Measurements from ENCODE around the gene SNED1. TPM values are rescaled to one million over a fixed set of nuclear protein-coding genes. Genes with fewer than 3 reads are reported as not detected.

SNED1 gene
- total RNA-seq, 2 experiments from 2014 or later: 2.8 to 13.6 TPM

GRCh38 chr2:240995041-240996021, 3.1 kb upstream of the SNED1 start:
- H3K36me3 ChIP-seq (ENCODE audit: insufficient read depth, low read length): no peaks in the 10 kb centered on the region
- TF ChIP-seq EZH2phosphoT487 (IDR thresholded peaks at IDR 0.05; ENCODE audit: borderline replicate concordance, low read depth, low read length): no peak
- TF ChIP-seq CTCF (conservative IDR thresholded peaks at IDR 0.05; ENCODE audit: low read length): no peak
- no peak overlapping the region for H2AFZ ChIP-seq (ENCODE audit: low read length)
- no TSS peak for BruUV-seq (replicated peaks)
- POLR2A ChIA-PET: interaction anchor here (0.7 kb wide), 1 partner anchor 106 kb away, joined by 3 read pairs; no protein-coding TSS in a partner anchor
- H3K4me3 ChIP-seq (ENCODE audit: low read depth, low read length, poor library complexity, severe bottlenecking): no peak overlapping the region
- no peak overlapping the region for H3K4me2 ChIP-seq (ENCODE audit: low read length)
- no peaks in the 10 kb centered on the region for H3K9me2 ChIP-seq (ENCODE audit: insufficient read depth, low read length)
- no peak overlapping the region for H3K27ac ChIP-seq (ENCODE audit: low read depth, low read length, poor library complexity, severe bottlenecking)
- DNase-seq (ENCODE audit: low spot score): no peak
- no peaks in the 10 kb centered on the region for H4K20me1 ChIP-seq (ENCODE audit: insufficient read depth, low read length)
- no peaks in the 10 kb centered on the region for H3K9me3 ChIP-seq (ENCODE audit: low read length)
- no peaks in the 10 kb centered on the region for H3K79me2 ChIP-seq (ENCODE audit: insufficient read depth, low read depth, low read length)
- no peaks in the 10 kb centered on the region for H3K4me1 ChIP-seq (ENCODE audit: insufficient read depth, low read length, poor library complexity, severe bottlenecking)
- CTCF ChIA-PET (ENCODE audit: unreplicated experiment): no interaction called here
- intact Hi-C loops (cut with micrococcal nuclease; ENCODE audit: unreplicated experiment): no loop called here

- intact Hi-C loops (cut with micrococcal nuclease; ENCODE audit: unreplicated experiment): no loop called here
- TF ChIP-seq EZH2phosphoT487 (IDR thresholded peaks at IDR 0.05; ENCODE audit: borderline replicate concordance, low read depth, low read length): no peak
- no peak for TF ChIP-seq CTCF (conservative IDR thresholded peaks at IDR 0.05; ENCODE audit: low read length)
- Histone ChIP-seq H3K9me3 (ENCODE audit: low read length) (no peaks in the 10 kb centered on the region), H3K9me2 (ENCODE audit: insufficient read depth, low read length) (no peaks in the 10 kb centered on the region), H3K79me2 (ENCODE audit: insufficient read depth, low read depth, low read length) (no peaks in the 10 kb centered on the region), H2AFZ (ENCODE audit: low read length) (no peak overlapping the region), H3K4me2 (ENCODE audit: low read length) (no peak overlapping the region), H4K20me1 (ENCODE audit: insufficient read depth, low read length) (no peaks in the 10 kb centered on the region), H3K36me3 (ENCODE audit: insufficient read depth, low read length) (no peaks in the 10 kb centered on the region), H3K27ac (ENCODE audit: low read depth, low read length, poor library complexity, severe bottlenecking) (no peak overlapping the region), H3K4me1 (ENCODE audit: insufficient read depth, low read length, poor library complexity, severe bottlenecking) (no peaks in the 10 kb centered on the region), H3K4me3 (ENCODE audit: low read depth, low read length, poor library complexity, severe bottlenecking) (no peak overlapping the region)
- ChIA-PET CTCF (ENCODE audit: unreplicated experiment) (no interaction called here), POLR2A (no interaction called here)
- no TSS peak for BruUV-seq (replicated peaks)
- no peak for DNase-seq (ENCODE audit: low spot score)
Measured at GRCh38 chr2:240996161-240996833, 2.1 kb upstream of the SNED1 start.

GRCh38 chr2:240996834-240997140, 1.6 kb upstream of the SNED1 start:
- Histone ChIP-seq H3K36me3 (ENCODE audit: insufficient read depth, low read length) (no peaks in the 10 kb centered on the region), H2AFZ (ENCODE audit: low read length) (no peak overlapping the region), H3K27ac (ENCODE audit: low read depth, low read length, poor library complexity, severe bottlenecking) (no peak overlapping the region), H3K79me2 (ENCODE audit: insufficient read depth, low read depth, low read length) (no peaks in the 10 kb centered on the region), H3K4me1 (ENCODE audit: insufficient read depth, low read length, poor library complexity, severe bottlenecking) (no peaks in the 10 kb centered on the region), H3K9me3 (ENCODE audit: low read length) (no peaks in the 10 kb centered on the region), H3K9me2 (ENCODE audit: insufficient read depth, low read length) (no peaks in the 10 kb centered on the region), H3K4me3 (ENCODE audit: low read depth, low read length, poor library complexity, severe bottlenecking) (no peak overlapping the region), H3K4me2 (ENCODE audit: low read length) (no peak overlapping the region), H4K20me1 (ENCODE audit: insufficient read depth, low read length) (no peaks in the 10 kb centered on the region)
- POLR2A ChIA-PET: no interaction called here
- intact Hi-C loops (cut with micrococcal nuclease; ENCODE audit: unreplicated experiment): no loop called here
- CTCF ChIA-PET (ENCODE audit: unreplicated experiment): no interaction called here
- TF ChIP-seq EZH2phosphoT487 (IDR thresholded peaks at IDR 0.05; ENCODE audit: borderline replicate concordance, low read depth, low read length) (no peak), CTCF (conservative IDR thresholded peaks at IDR 0.05; ENCODE audit: low read length) (no peak)
- no TSS peak for BruUV-seq (replicated peaks)
- no peak for DNase-seq (ENCODE audit: low spot score)

Data from OCI-LY7 (cell line).